Measurements from ENCODE around the gene SPEM1. TPM values are rescaled to one million over a fixed set of nuclear protein-coding genes. Genes with fewer than 3 reads are reported as not detected.

The SPEM1 gene
- not detected for polyA plus RNA-seq (ENCODE audit: insufficient read length)

GRCh38 chr17:7419819-7420610, at the start of gene SPEM1:
Gene SPEM1, plus strand, starts transcription at chr17:7420324. Its CDS starts 61 bp downstream, at chr17:7420385.
- DNase-seq: no peak

- DNase-seq: no peak
Measured at GRCh38 chr17:7370853-7371252, 49.3 kb upstream of the SPEM1 start.

GRCh38 chr17:7374353-7374752, 45.8 kb upstream of the SPEM1 start:
- no peak for DNase-seq

GRCh38 chr17:7379134-7379533, 41.0 kb upstream of the SPEM1 start:
- DNase-seq: no peak

GRCh38 chr17:7380321-7380720, 39.8 kb upstream of the SPEM1 start:
- no peak for DNase-seq

GRCh38 chr17:7380855-7381683, 39.1 kb upstream of the SPEM1 start, which contains the start of gene TNK1:
Gene TNK1, plus strand, starts transcription at chr17:7381089. Its CDS starts 1,838 bp downstream, at chr17:7382927.
- no peak for DNase-seq

- no peak for DNase-seq
Measured at GRCh38 chr17:7382901-7383300, 37.2 kb upstream of the SPEM1 start.

GRCh38 chr17:7383371-7383741, 36.8 kb upstream of the SPEM1 start:
- DNase-seq: no peak

- DNase-seq: no peak
Measured at GRCh38 chr17:7383742-7384488, 36.2 kb upstream of the SPEM1 start.

- DNase-seq: no peak
Measured at GRCh38 chr17:7384489-7385081, 35.5 kb upstream of the SPEM1 start.

- no peak for DNase-seq
Measured at GRCh38 chr17:7388856-7389255, 31.3 kb upstream of the SPEM1 start.

- no peak for DNase-seq
Measured at GRCh38 chr17:7389924-7390910, 29.9 kb upstream of the SPEM1 start.

GRCh38 chr17:7391307-7391706, 28.8 kb upstream of the SPEM1 start:
- DNase-seq: no peak

- no peak for DNase-seq
Measured at GRCh38 chr17:7392696-7393612, 27.2 kb upstream of the SPEM1 start.

- no peak for DNase-seq
Measured at GRCh38 chr17:7393613-7394451, 26.3 kb upstream of the SPEM1 start.

- DNase-seq: peak; percentile 86
Measured at GRCh38 chr17:7394452-7395191, 25.5 kb upstream of the SPEM1 start, which contains the start of gene PLSCR3. Gene PLSCR3, minus strand, starts transcription at chr17:7394525. Its CDS starts 415 bp downstream, at chr17:7394110.

- no peak for DNase-seq
Measured at GRCh38 chr17:7396147-7396546, 24.0 kb upstream of the SPEM1 start.

GRCh38 chr17:7398612-7399011, 21.5 kb upstream of the SPEM1 start:
- no peak for DNase-seq
